H1 (cell line): ENCODE data around the gene PNISR.

Experiments
- ATF3 ChIP-seq: IDR thresholded peaks from 2 replicates; pipeline ENCODE4 v1.6.1; 2011; ENCODE audit warnings: low read depth, mild to moderate bottlenecking, low read length; ENCODE audit not compliant: insufficient read depth
- CREB1 ChIP-seq: IDR thresholded peaks from 2 replicates; pipeline ENCODE4 v1.6.1; 2012; ENCODE audit warnings: inconsistent platforms
- EP300 ChIP-seq, 2 experiments: IDR thresholded peaks; 1 replicate in 1 of 2; 2 replicates in 1 of 2; pipeline ENCODE4 v1.6.1; 2011 to 2012; ENCODE audit warnings: low read depth in 2 of 2, low read length in 2 of 2, mild to moderate bottlenecking in 2 of 2, borderline replicate concordance in 1 of 2, inconsistent platforms in 1 of 2, moderate library complexity in 1 of 2
- GABPA ChIP-seq: IDR thresholded peaks from 2 replicates; pipeline ENCODE4 v1.6.1; 2011; ENCODE audit warnings: mild to moderate bottlenecking, low read length, moderate library complexity, borderline replicate concordance; ENCODE audit not compliant: insufficient read depth
- POLR2A ChIP-seq, 2 experiments: IDR thresholded peaks; 1 replicate in 1 of 2; 2 replicates in 1 of 2; pipeline ENCODE4 v1.6.1; 2011; ENCODE audit warnings: low read depth in 2 of 2, low read length in 2 of 2, mild to moderate bottlenecking in 2 of 2; ENCODE audit errors: control extremely low read depth in 1 of 2
- POLR2AphosphoS5 ChIP-seq: IDR thresholded peaks from 2 replicates; pipeline ENCODE4 v1.6.1; 2011; ENCODE audit warnings: low read depth, low read length
- RAD21 ChIP-seq, 2 experiments: IDR thresholded peaks in 1 of 2; conservative IDR thresholded peaks in 1 of 2; 2 replicates each; pipeline ENCODE4 v1.6.1; 2011; ENCODE audit warnings: low read depth in 2 of 2, low read length in 2 of 2, improper control_type of control experiment in 1 of 2, inconsistent platforms in 1 of 2, mild to moderate bottlenecking in 1 of 2, moderate library complexity in 1 of 2
- USF2 ChIP-seq: IDR thresholded peaks from 2 replicates; pipeline ENCODE4 v1.6.1; 2011; ENCODE audit warnings: low read length, improper control_type of control experiment
- ZNF274 ChIP-seq: IDR thresholded peaks from 2 replicates; pipeline ENCODE4 v1.7.0; 2012; ENCODE audit warnings: low read length, borderline replicate concordance; ENCODE audit errors: extremely low read depth
- TF ChIP-seq, protein P1 (sequence below), 3 experiments: IDR thresholded peaks; 1 replicate in 2 of 3; 2 replicates in 1 of 3; pipeline versions ENCODE4 v1.5.1 to v1.6.1; 2011; ENCODE audit warnings: low read length in 3 of 3, mild to moderate bottlenecking in 3 of 3, inconsistent platforms in 2 of 3, low read depth in 1 of 3, moderate library complexity in 1 of 3; ENCODE audit not compliant: insufficient read depth in 1 of 3; ENCODE audit errors: control extremely low read depth in 1 of 3
- TF ChIP-seq, protein P2 (sequence below): IDR thresholded peaks from 2 replicates; pipeline ENCODE4 v1.6.1; 2012; ENCODE audit warnings: inconsistent platforms

GRCh38 chr6:99354983-99355382 is 70.1 kb downstream of the PNISR start:
- TF ChIP-seq, protein P1, sequence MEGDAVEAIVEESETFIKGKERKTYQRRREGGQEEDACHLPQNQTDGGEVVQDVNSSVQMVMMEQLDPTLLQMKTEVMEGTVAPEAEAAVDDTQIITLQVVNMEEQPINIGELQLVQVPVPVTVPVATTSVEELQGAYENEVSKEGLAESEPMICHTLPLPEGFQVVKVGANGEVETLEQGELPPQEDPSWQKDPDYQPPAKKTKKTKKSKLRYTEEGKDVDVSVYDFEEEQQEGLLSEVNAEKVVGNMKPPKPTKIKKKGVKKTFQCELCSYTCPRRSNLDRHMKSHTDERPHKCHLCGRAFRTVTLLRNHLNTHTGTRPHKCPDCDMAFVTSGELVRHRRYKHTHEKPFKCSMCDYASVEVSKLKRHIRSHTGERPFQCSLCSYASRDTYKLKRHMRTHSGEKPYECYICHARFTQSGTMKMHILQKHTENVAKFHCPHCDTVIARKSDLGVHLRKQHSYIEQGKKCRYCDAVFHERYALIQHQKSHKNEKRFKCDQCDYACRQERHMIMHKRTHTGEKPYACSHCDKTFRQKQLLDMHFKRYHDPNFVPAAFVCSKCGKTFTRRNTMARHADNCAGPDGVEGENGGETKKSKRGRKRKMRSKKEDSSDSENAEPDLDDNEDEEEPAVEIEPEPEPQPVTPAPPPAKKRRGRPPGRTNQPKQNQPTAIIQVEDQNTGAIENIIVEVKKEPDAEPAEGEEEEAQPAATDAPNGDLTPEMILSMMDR (IDR thresholded peaks at IDR 0.05; ENCODE audit: control extremely low read depth in 1 of 3, insufficient read depth in 1 of 3, low read depth in 1 of 3, low read length in 3 of 3): no peak
- TF ChIP-seq CREB1 (no peak), EP300 (IDR thresholded peaks at IDR 0.05; ENCODE audit: borderline replicate concordance in 1 of 2, low read depth in 2 of 2, low read length in 2 of 2) (no peak), GABPA (no peak), ZNF274 (no peak), ATF3 (no peak), POLR2A (IDR thresholded peaks at IDR 0.05; ENCODE audit: control extremely low read depth in 1 of 2, low read depth in 2 of 2, low read length in 2 of 2) (no peak), POLR2AphosphoS5 (no peak), USF2 (no peak), RAD21 (IDR thresholded peaks at IDR 0.05 in 1 of 2, conservative IDR thresholded peaks at IDR 0.05 in 1 of 2; ENCODE audit: low read depth in 2 of 2, low read length in 2 of 2) (no peak)
- TF ChIP-seq, protein P2, sequence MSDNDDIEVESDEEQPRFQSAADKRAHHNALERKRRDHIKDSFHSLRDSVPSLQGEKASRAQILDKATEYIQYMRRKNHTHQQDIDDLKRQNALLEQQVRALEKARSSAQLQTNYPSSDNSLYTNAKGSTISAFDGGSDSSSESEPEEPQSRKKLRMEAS: no peak
